Stimulated activated naive CD8-positive, alpha-beta T cell treated with anti-CD3 and anti-CD28 coated beads, Interleukin-15, Interleukin-2, amounts not matched to agents 100 U/mL and 50 U/mL, for 24 hours (primary cell): ENCODE results near the gene PFN1.
"Not testable (repeated sequence)": the region's sequence is repeated elsewhere in the genome, so short reads cannot be mapped to it uniquely, and the experiment has no call there.

Experiments
- ATAC-seq: fragments of 150-1000 bp; cut with Tn5 transposase; one replicate; pipeline ENCODE4 v1.10.0; 2021
- DNase-seq: peaks from one replicate; pipeline ENCODE4 v3.0.0; 2021

Gene PFN1

DNA sequence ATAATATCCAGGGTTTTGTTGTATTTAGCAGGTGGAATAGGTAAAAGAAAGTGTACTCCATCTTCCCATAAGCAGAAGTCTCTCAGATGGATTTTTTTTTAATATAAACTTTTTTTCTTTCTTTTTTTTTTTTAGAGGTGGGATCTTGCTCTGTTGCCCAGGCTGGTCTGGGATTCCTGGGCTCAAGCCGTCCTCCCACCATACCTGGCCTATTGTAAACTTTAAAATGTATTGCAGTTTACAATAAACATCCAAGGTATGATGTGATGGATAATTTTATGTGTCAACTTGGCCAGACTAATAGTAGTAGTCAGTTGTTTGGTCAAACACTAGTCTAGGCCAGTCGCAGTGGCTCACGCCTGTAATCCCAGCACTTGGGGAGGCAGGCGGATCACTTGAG, 27.0 kb downstream of the PFN1 start:
- DNase-seq (no peak), ATAC-seq (no peak)

DNA sequence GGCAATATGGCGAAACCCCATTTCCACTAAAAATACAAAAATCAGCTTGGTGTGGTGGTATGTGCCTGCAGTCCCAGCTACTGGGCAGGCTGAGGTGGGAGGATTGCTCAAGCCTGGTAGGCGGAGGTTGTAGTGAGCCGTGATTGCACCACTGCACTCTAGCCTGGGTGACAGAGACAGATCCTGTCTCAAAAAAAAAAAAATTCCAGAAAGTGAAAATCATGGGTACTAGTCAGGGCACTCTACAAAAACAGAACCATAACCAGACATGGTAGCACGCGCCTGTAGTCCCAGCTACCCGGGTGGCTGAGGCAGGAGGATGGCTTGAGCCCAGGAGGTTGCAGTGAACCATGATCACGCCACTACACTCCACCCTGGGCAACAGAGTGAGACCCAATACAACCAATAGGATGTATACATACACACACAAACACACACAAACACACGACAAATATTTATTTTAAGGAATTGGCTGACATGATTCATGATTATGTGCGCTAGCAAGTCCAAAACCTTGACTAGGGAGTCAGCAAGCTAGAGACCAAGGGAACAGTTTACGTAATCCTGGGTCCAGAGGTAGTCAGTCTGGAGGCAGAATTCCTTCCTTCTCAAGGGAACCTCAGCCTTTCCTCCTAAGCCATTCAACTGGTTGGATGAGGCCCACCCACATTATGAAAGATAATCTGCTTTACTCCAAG, 27.8 kb downstream of the PFN1 start:
- no peak for DNase-seq
- no peak for ATAC-seq

DNA sequence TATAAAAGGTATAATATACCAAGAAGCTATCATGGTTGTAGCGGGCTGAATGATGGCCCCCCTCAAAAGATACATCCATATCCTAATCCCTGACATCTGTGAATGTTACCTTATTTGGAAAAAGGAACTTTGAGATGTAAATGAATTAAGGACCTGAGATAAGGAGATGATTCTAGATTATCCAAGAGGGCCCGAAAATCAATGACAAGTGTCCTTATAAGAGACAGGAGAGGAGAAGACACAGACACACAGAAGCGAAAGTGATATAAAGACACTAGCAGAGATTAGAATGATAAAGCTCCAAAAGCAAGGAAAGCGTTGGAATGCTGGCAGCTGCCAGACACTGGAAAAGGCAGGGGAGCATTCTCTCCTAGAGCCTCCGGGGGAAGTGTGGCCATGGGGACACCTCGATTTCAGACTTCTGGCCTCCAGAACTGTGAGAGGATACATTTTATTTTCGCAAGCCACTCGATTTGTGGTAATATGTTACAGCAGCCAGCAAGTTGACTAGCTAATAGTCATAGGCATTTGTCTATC, 28.8 kb downstream of the PFN1 start:
- ATAC-seq (no peak), DNase-seq (no peak)

DNA sequence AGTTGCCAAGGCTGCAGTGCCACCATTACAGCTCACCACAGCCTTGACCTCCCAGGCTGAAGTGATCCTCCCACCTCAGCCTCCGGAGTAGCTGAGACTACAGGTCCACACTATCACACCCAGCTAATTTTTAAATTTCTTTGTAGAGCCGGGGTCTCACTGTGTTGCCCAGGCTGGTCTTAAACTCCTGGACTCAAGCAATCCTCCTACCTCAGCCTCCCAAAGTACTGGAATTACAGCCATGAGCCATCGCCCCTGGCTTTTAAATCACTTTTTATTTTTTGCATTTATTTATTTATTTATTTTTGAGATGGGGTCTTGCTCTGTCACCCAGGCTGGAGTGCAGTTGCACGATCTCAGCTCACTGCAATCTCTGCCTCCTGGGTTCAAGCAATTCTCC, 33.8 kb downstream of the PFN1 start:
- not testable (repeated sequence) for ATAC-seq

DNA sequence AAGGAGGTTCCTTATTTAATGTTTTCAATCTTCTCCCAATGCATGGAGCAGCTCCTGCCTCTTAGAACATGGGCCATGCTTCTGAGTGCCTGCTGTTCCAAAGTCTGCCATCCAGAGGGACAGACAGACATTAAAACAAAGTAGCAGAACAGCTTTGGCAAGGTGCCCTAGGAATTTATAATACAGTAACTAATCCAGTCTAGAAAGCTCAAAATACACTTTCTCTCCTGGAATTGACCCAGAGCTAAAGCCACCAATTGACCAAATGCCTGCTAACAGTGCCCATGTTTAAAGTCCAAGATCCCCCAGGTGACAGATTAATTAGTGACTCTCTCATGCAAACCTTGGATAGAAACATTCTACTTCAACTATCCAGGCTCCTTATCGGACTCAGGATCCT, 34.3 kb downstream of the PFN1 start:
- DNase-seq (no peak), ATAC-seq (no peak)

More for the DNA sequence above, 33.8 kb downstream of the PFN1 start:
- DNase-seq: not testable (repeated sequence)

DNA sequence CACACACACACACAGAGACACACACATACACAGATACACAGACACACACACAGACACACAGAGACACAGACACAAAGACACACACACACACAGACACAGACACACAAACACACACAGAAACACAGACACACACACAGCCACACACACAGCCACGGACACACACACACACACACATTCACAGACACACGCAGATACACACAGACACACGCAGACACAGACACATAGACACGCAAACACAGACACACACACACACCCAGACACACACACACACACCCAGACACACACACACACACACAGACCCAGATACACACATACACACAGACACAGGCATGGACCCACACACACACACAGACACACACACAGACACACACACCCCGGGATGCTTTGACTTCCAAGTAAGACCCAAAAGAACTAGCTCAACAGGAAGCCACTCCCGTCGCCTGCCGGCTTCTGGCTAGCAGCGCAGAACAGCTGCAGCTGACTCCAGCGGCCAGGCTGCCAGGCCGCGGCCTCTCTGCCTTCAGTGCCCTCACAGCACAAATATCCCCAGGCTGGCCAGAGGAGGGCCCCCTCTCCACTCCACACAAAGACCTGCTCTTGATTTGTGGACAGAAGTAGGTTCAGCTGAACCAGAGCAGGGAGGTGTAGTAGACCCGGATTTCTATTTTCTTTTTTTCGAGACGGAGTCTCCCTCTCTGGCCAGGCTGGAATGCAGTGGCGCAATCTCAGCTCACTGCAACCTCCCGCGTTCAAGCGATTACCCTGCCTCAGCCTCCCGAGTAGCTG, 39.4 kb downstream of the PFN1 start:
- peak; percentile 96 for ATAC-seq
- peak; percentile 74 for DNase-seq

DNA sequence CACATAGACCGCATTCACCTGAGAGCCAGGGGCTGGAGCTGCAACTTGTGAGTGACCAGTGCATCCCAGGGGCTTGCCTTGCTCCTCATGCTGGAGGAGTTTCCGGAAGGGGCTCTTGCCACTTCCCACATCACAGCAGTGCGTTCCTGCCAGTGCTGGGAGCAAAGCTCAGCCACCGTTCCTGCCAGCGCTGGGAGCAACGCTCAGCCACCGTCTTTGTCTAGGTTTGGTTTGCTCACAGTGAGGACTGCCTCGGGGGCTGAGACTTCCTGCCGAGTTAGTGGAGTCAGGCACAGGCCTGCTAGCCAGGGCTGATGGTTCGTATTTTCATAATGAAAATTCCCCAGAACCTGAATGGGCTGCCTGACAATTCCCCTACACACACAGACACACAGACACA, 40.0 kb downstream of the PFN1 start:
- DNase-seq (no peak), ATAC-seq (no peak)

DNA sequence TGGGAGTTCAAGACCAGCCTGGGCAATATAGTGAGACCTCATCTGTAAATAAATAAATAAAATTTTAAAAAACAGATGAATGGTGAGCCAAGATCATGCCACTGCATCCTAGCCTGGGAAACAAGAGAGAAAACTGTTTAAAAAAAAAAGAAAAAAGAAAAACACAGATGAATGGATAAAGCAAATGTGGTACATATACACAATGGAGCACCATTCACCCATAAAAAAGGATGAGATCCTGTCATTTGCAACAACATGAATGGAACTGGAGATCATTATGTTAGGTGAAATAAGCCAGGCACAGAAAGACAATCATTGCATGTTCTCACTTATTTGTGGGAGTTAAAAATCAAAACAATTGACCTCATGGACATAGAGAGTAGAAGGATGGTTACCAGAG, 41.7 kb downstream of the PFN1 start:
- ATAC-seq, DNase-seq: not testable (repeated sequence)

DNA sequence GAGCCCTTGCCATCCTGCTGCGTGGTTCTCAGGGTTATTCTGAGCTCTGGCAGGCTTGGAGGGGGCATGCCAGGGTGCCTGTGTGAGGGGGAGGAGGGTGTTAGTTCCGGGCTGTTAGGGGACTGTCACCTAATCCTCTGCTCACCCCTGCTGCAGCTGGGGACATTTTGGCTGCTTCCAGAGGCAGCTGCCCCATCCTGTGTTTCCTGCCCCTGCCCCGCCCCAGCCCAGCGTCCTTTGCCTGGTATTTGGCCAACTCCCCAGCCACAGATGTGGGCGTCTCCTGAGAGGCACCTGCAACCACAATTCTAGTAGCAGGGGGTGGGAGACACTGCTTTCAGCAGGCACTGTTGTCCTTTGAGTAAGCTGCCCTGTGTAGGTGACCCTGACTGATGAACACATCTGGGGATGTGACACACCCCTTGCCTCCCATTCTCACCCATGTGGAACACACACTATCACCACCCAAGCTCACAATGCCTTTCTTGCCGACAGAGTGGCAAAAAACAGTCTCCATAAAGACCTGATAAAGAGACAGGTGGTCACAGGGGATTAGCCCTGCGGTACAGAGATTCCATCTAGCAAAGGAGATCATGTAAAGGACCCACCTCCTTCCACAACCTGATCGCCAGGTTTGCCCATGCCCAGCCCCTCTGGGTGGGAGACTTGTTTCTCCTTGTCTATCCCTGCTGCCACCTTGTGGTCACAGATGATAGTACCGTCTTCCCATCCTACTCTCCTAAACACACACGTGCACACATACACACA, 45.1 kb downstream of the PFN1 start, which contains the start of gene CHRNE:
Gene CHRNE, minus strand, starts transcription at position 48 of the 768 bp plus-strand sequence. Its CDS starts 35 bp downstream, at position 13.
- ATAC-seq (peak; percentile 44), DNase-seq (peak; percentile 84)

DNA sequence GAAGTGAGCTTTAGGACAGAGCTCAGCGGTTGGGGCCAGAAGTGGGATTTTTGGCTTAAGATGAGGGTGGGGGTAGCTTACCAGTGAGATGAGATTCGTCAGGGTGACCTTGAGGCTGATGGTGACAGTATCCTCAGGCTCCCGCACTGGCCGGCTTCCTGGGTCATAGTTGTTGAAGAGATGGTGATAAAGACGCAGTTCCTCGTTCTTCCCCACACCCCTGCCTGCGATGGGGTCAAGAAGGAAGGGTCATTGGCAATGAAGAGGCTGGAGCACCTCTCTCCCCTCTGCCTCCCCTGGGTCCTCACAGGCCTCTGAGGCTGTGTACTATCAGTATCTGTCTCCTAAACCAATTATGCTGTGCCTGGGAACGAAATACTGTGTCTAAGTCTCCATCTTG, 45.8 kb downstream of the PFN1 start:
- DNase-seq (no peak), ATAC-seq (no peak)

DNA sequence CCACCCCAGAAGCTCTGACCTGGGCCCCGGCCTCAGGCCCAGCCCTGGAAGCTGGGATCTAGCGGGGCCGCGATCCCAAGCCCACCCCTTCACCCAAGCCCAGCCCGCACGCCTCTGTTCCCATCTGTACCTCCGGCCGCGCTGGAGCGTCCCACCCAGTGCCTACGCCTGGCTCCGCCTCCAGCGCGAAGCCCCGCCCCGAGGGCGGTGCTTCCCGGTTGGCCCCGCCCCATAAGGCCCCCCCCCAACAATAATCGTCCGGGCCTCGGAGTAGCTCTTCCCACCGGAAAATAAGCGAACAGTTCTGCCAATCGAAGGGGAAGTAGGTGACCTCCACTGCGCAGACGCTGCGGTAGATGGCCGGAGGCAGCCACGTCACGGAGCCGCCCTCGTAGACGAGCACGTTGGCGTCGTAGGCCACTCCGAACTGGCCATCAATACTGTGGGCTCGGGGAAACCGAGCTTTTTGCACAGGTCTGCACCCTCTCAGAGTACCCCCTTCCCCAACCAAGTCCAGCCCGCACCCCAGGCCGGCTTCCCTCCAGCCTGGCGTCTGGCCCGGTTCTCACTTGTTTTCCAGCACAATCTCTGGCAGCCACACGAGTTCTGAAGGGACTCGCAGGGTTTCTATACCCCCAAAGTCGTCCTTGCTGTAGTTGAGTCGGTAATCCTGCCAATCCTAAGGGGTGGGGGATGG, 46.5 kb downstream of the PFN1 start:
- DNase-seq (peak; percentile 37), ATAC-seq (no peak)

DNA sequence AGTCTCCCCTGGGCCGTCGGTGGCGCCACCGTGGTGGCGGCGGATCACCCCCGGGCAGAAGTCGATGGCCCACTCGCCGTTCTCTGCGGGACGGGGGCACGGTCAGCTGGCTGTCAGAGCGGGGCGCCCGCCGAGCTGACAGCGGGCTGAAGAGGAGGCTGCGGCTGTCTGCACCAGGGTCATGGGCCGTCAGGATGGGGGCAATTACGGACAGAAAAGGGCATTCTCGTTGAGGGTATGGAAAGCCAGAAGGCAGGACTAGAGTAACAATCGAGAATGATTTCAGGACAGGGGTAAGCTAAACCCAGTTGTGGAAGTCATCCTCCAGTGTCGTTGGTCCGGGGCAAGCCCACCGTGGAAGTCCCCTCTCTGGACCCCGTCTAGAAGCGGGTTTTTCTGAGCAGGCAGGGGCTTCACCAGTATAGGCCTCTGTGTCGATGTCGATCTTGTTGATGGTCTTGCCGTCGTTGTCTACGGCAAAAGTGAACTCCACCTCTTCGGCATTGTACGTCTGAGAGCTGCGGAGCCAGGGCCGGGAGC, 47.2 kb downstream of the PFN1 start:
- no peak for ATAC-seq
- no peak for DNase-seq

DNA sequence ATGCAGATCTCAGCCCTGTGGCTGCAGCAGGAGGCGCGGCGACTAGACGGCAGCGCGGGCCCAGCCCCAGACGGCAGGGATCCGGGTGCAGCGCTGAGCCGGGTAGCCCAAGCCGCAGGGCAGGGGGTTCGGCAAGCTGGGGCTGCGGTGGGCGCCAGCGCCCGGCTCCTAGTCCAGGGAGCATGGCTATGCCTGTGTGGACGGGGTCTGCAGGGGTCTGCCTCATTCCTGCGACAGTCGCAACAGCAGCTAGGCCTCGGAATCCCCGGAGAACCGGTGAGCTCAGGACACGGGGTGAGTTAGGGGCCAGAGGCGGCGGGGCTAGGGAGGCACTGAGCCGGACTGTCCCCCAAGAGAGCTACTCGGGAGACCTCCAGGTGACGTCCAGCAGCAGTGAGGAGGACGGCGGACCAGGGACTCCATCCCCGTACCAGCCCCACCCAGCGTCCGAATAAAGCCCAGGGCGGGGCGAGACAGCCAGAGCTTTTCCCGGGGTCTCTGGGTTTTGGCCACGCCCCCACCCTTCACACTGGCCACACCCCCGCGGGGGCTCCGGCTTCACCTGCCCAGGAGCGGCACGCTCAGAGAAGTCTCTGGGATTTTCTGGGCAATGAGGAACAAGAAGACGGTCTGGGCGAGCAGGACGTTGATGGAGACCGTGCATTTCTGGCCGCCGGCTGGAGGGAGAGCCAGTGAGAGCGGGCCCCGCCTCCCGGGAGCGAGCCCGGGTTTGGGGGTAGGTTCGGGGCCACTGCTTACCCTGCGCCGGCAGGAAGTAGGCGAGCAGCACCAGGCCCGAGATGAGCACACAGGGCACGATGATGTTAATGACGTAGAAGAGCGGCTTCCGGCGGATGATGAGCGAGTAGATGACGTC, 47.9 kb downstream of the PFN1 start:
- ATAC-seq (no peak), DNase-seq (peak; percentile 42)

DNA sequence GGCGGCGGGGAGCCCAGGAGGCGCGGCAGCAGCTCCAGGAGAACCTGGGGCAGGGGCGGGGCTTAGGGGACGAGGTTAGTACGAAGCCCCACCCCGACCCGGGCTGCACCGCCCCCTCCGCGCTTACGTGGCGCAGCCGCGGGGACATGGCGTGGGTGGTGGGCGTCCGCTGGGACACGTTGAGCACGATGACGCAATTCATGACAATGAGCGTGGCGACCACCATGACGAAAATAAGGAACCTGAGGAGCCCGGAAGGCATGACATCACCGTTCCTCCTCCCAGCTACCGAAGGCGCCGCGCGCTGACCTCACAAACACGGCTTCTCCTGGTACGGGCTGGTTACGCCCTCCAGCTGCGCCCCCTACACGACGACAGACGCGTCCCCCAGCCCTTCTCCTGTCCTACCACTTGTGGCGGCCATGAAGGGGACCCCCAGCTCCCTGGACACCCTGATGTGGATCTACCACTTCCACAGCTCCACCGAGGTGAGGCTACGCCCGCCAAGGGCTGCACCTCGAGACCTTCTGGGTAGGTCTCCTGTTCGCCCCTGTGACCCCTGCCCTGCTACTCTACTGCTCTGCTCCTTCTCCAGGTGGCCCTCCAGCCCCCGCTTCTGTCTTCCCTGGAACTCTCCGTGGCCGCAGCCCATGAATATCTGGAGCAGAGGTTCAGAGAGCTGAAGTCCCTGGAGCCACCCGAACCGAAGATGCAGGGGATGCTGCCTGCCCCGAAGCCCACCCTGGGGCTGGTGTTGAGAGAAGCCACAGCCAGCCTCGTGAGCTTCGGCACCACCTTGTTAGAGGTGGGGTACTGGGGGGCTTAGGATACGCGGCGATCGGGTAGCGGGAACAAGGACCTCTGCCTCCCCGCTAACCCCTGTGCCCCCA, 48.7 kb downstream of the PFN1 start, which contains the start of gene C17orf107:
Gene C17orf107, plus strand, starts transcription at position 196 of the 890 bp plus-strand sequence. Its CDS starts 227 bp downstream, at position 423.
- peak; percentile 86 for ATAC-seq
- DNase-seq: peak; percentile 98

DNA sequence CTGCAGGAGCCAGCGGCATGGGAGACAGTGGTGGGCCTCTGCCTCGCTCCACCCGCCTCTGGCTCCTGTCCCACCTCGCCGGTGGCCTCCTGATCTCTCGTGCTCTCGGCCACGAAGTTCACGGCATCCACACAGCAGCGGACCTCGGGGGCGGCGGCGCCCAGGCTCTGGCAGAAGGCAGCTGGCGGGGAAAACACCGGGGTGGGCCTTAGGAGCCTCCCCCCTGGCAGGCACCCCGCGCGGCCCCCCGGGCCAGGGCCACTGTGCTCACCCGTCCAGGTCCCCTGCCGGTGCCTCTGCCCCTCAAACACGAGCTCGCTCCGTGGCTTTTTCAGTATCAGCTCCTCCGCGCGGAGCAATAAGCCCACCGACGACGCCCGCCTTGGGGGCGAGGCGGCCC, 49.4 kb downstream of the PFN1 start:
- ATAC-seq (peak; percentile 5), DNase-seq (no peak)

DNA sequence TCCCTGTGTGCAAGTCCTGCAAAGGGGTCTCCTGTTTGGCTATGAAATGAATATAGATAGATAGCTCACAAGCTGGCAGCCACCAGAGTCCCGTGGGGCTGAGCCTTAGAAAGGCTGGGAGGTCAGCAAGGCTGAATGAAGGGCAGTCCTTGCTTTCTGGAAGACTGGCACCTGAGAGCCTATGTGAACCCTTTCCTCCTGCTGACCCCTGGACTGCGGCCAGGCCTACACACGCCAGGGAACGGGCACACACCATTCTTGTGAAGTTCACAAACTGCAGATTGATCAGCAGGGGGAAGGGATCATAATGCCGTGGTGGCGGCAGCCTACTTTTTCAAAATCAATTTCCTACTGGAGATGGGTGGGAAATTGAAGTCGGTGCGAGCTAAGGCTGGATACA, 50.0 kb downstream of the PFN1 start:
- ATAC-seq (no peak), DNase-seq (no peak)

DNA sequence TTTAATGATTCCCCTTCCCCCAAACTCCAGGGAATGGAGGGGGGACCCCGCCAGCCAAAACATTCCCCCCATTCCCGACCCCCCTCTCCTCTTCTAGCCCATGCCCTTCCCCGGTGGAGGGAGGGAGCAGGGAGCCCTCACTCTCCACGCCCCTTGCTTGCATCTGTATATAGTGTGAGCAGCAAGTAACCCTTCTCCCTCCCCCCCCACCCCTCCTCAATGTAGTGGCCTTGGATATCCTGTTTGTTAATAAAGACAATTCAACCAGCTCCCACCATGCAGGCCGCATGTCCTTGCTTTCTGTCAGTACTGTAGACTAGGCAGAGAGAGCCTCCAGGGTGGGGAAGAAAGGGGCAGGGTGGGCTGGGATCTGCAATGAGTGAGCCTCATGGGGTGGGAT, 50.5 kb downstream of the PFN1 start:
- no peak for ATAC-seq
- DNase-seq: no peak

DNA sequence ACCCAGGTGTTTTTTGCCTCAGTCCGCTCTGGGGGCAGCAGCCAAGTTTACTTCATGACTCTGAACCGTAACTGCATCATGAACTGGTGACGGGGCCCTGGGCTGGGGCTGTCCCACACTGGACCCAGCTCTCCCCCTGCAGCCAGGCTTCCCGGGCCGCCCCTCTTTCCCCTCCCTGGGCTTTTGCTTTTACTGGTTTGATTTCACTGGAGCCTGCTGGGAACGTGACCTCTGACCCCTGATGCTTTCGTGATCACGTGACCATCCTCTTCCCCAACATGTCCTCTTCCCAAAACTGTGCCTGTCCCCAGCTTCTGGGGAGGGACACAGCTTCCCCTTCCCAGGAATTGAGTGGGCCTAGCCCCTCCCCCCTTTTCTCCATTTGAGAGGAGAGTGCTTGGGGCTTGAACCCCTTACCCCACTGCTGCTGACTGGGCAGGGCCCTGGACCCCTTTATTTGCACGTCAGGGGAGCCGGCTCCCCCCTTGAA, 51.1 kb downstream of the PFN1 start:
- ATAC-seq (no peak), DNase-seq (no peak)
